ENCODE results near the gene AKAP8. TPM values are rescaled to one million over a fixed set of nuclear protein-coding genes. Genes with fewer than 3 reads are reported as not detected.
A peak's percentile ranks its signal among the peaks of the same experiment; 100 is the strongest.

The AKAP8 gene
- total RNA-seq = 10 to 100 TPM; 31.5 to 37.2 TPM

- no peaks in the 10 kb centered on the region for H3K9me3 Mint-ChIP-seq
- peak within 1 kb of the TSS; percentile 95 for H3K4me3 Mint-ChIP-seq
- H3K4me1 Mint-ChIP-seq (ENCODE audit: low read depth) = peaks cover 42% of the 10 kb centered on the region
- peaks cover 6% of the 10 kb centered on the region for H3K36me3 Mint-ChIP-seq
- H3K27me3 Mint-ChIP-seq = peaks cover 2% of the 10 kb centered on the region
- ChIA-PET POLR2A (interaction anchor here (0.5 to 3.6 kb wide), 26 partner anchors 18 to 180 kb away, joined by 3 to 51 read pairs (median 4); partner anchors contain the start of genes AKAP8L and BRD4), CTCF (interaction anchor here (0.8 to 6.0 kb wide), 16 partner anchors 39 to 287 kb away, joined by 3 to 57 read pairs (median 4); partner anchors contain the start of gene AKAP8L)
- intact Hi-C loops (cut with micrococcal nuclease) = loop anchor here (1.0 to 5.0 kb wide), 4 partner anchors 40 to 254 kb away; a partner anchor contains a TSS
- peak within 1 kb of the TSS; percentile 96 for H3K27ac Mint-ChIP-seq
- peak; percentile 99 for DNase-seq
These were observed at the start of gene AKAP8 for GRCh38 chr19:15379083-15379998. Gene AKAP8 (minus strand): TSS chr19:15379787. CDS start chr19:15379731, 56 bp downstream.

GRCh38 chr19:15427991-15428471, 48.4 kb upstream of the AKAP8 start:
- Mint-ChIP-seq H3K4me1 (ENCODE audit: low read depth) (peaks cover 29% of the 10 kb centered on the region), H3K9me3 (peaks cover 4% of the 10 kb centered on the region), H3K27ac (no peak overlapping the region), H3K27me3 (no peaks in the 10 kb centered on the region), H3K4me3 (no peak overlapping the region), H3K36me3 (peaks cover 35% of the 10 kb centered on the region)
- DNase-seq = no peak
- ChIA-PET CTCF (interaction anchor here (4.0 kb wide), 1 partner anchor 8 kb away, joined by 24 read pairs; the partner anchor contains the start of gene AKAP8L), POLR2A (no interaction called here)
- intact Hi-C loops (cut with micrococcal nuclease) = no loop called here

DNA sequence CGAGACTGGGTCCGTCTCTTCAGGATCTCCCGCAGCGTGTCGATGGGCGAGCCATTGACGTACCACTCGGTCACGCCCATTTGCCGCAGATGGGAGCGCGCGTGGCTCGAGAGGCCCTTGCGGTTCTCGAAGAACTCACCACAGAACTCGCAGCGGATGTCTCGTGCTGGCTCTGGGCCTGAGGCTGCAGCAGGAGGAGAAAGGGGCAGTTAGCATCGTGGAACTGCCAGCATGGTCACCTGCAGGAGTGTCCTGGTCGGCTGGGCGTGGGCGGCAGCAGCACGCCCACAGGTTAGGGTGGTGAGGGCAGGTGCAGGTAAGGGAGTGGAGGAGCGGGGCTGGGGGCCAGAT, 47.7 kb upstream of the AKAP8 start:
- H3K4me1 Mint-ChIP-seq (ENCODE audit: low read depth) = peaks cover 27% of the 10 kb centered on the region
- DNase-seq = no peak
- ChIA-PET CTCF (no interaction called here), POLR2A (no interaction called here)
- H3K27ac Mint-ChIP-seq = no peak overlapping the region
- H3K9me3 Mint-ChIP-seq = peaks cover 4% of the 10 kb centered on the region
- H3K36me3 Mint-ChIP-seq = peaks cover 43% of the 10 kb centered on the region
- no peaks in the 10 kb centered on the region for H3K27me3 Mint-ChIP-seq
- intact Hi-C loops (cut with micrococcal nuclease) = no loop called here
- no peak overlapping the region for H3K4me3 Mint-ChIP-seq

GRCh38 chr19:15426485-15427349, 47.1 kb upstream of the AKAP8 start:
- H3K27me3 Mint-ChIP-seq = no peaks in the 10 kb centered on the region
- DNase-seq = no peak
- no peak overlapping the region for H3K27ac Mint-ChIP-seq
- peaks cover 25% of the 10 kb centered on the region for H3K4me1 Mint-ChIP-seq (ENCODE audit: low read depth)
- intact Hi-C loops (cut with micrococcal nuclease) = no loop called here
- H3K4me3 Mint-ChIP-seq = no peak overlapping the region
- H3K36me3 Mint-ChIP-seq = peaks cover 42% of the 10 kb centered on the region
- POLR2A ChIA-PET = no interaction called here
- H3K9me3 Mint-ChIP-seq = peaks cover 4% of the 10 kb centered on the region
- CTCF ChIA-PET = no interaction called here

DNA sequence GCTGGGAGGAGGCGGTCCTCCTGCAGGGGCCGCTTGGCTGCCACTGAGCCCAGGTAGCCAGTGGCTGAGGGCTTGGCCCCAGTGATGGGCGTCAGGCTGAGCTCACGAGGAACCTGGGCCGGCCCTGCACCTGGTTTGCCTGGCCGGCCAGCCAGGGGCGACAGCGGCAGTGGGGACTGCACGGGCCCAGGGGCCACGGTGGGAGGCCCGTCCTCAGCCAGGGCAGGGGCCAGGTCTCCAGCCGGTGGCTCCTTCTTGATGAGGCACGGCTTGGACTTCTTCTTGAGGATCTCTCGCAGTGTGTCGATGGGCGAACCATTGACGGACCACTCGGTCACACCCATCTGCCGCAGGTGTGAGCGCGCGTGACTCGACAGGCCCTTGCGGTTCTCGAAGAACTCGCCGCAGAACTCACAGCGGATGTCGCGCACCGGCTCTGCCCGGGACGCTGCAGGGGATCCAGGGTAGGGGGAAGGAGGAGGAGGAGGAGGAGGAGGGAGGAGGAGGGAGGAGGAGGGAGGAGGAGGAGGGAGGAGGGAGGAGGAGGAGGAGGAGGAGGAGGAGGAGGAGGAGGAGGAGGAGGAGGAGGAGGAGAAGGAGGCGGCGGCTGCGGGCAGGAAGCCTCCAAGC, 45.8 kb upstream of the AKAP8 start:
- no peaks in the 10 kb centered on the region for H3K27me3 Mint-ChIP-seq
- H3K4me1 Mint-ChIP-seq (ENCODE audit: low read depth) = peaks cover 12% of the 10 kb centered on the region
- DNase-seq = no peak
- H3K4me3 Mint-ChIP-seq = no peak overlapping the region
- intact Hi-C loops (cut with micrococcal nuclease) = no loop called here
- ChIA-PET CTCF (no interaction called here), POLR2A (interaction anchor here (1.1 kb wide), 1 partner anchor 46 kb away, joined by 4 read pairs; the partner anchor contains the start of gene AKAP8)
- no peak overlapping the region for H3K27ac Mint-ChIP-seq
- H3K9me3 Mint-ChIP-seq = peaks cover 4% of the 10 kb centered on the region
- peaks cover 40% of the 10 kb centered on the region for H3K36me3 Mint-ChIP-seq

- H3K36me3 Mint-ChIP-seq = peaks cover 40% of the 10 kb centered on the region
- H3K27ac Mint-ChIP-seq = no peak overlapping the region
- no peak for DNase-seq
- H3K27me3 Mint-ChIP-seq = no peaks in the 10 kb centered on the region
- POLR2A ChIA-PET = interaction anchor here (0.7 to 1.1 kb wide), 2 partner anchors 46 to 131 kb away, joined by 4 to 5 read pairs; partner anchors contain the start of gene AKAP8
- peaks cover 11% of the 10 kb centered on the region for H3K4me1 Mint-ChIP-seq (ENCODE audit: low read depth)
- H3K9me3 Mint-ChIP-seq = peaks cover 4% of the 10 kb centered on the region
- CTCF ChIA-PET = no interaction called here
- intact Hi-C loops (cut with micrococcal nuclease) = no loop called here
- no peak overlapping the region for H3K4me3 Mint-ChIP-seq
These were observed 45.2 kb upstream of the AKAP8 start for GRCh38 chr19:15424692-15425272.

GRCh38 chr19:15424121-15424520, 44.5 kb upstream of the AKAP8 start:
- peaks cover 40% of the 10 kb centered on the region for H3K36me3 Mint-ChIP-seq
- H3K4me1 Mint-ChIP-seq (ENCODE audit: low read depth) = peaks cover 17% of the 10 kb centered on the region
- no peak overlapping the region for H3K4me3 Mint-ChIP-seq
- DNase-seq = no peak
- CTCF ChIA-PET = no interaction called here
- H3K9me3 Mint-ChIP-seq = peaks cover 4% of the 10 kb centered on the region
- H3K27me3 Mint-ChIP-seq = no peaks in the 10 kb centered on the region
- no peak overlapping the region for H3K27ac Mint-ChIP-seq
- intact Hi-C loops (cut with micrococcal nuclease) = no loop called here
- POLR2A ChIA-PET = interaction anchor here (0.7 kb wide), 1 partner anchor 132 kb away, joined by 5 read pairs; no protein-coding TSS in a partner anchor

- intact Hi-C loops (cut with micrococcal nuclease) = no loop called here
- H3K27ac Mint-ChIP-seq = no peak overlapping the region
- H3K27me3 Mint-ChIP-seq = no peaks in the 10 kb centered on the region
- no peak overlapping the region for H3K4me3 Mint-ChIP-seq
- H3K4me1 Mint-ChIP-seq (ENCODE audit: low read depth) = peaks cover 18% of the 10 kb centered on the region
- ChIA-PET POLR2A (no interaction called here), CTCF (no interaction called here)
- peaks cover 4% of the 10 kb centered on the region for H3K9me3 Mint-ChIP-seq
- DNase-seq = no peak
- H3K36me3 Mint-ChIP-seq = peaks cover 41% of the 10 kb centered on the region
These were observed 43.5 kb upstream of the AKAP8 start for GRCh38 chr19:15423130-15423529.

GRCh38 chr19:15422296-15423075, 42.9 kb upstream of the AKAP8 start:
- ChIA-PET POLR2A (no interaction called here), CTCF (interaction anchor here (1.8 to 7.4 kb wide), 2 partner anchors 44 to 133 kb away, joined by 7 to 225 read pairs; no protein-coding TSS in a partner anchor)
- intact Hi-C loops (cut with micrococcal nuclease) = no loop called here
- Mint-ChIP-seq H3K27ac (no peak overlapping the region), H3K36me3 (peaks cover 40% of the 10 kb centered on the region), H3K27me3 (no peaks in the 10 kb centered on the region), H3K9me3 (peaks cover 4% of the 10 kb centered on the region), H3K4me1 (ENCODE audit: low read depth) (peaks cover 23% of the 10 kb centered on the region), H3K4me3 (no peak overlapping the region)
- no peak for DNase-seq

- Mint-ChIP-seq H3K4me1 (ENCODE audit: low read depth) (peaks cover 27% of the 10 kb centered on the region), H3K36me3 (peaks cover 35% of the 10 kb centered on the region), H3K27me3 (no peaks in the 10 kb centered on the region), H3K27ac (no peak overlapping the region), H3K9me3 (peaks cover 4% of the 10 kb centered on the region), H3K4me3 (no peak overlapping the region)
- CTCF ChIA-PET = interaction anchor here (1.3 to 7.4 kb wide), 3 partner anchors 42 to 134 kb away, joined by 4 to 225 read pairs (median 7); no protein-coding TSS in a partner anchor
- POLR2A ChIA-PET = no interaction called here
- intact Hi-C loops (cut with micrococcal nuclease) = no loop called here
- no peak for DNase-seq
These were observed 42.2 kb upstream of the AKAP8 start for GRCh38 chr19:15421721-15422260.

Data from activated CD4-positive, alpha-beta memory T cell treated with anti-CD3 and anti-CD28 coated beads for 36 hours (primary cell).